Right lobe of liver (tissue), 4 donors: Measurements from ENCODE around the gene SPECC1L.

Experiments
- POLR2A ChIP-seq: fragments of 450-650 bp; IDR thresholded peaks from one replicate; pipeline ENCODE4 v1.6.1; 2017; ENCODE audit warnings: antibody characterized with exemption, mild to moderate bottlenecking
- TF ChIP-seq, protein P1 (sequence below), 4 donors: fragments of 200-600 bp in 3 of 4; fragments of 450-650 bp in 1 of 4; IDR thresholded peaks; one replicate each; pipeline versions ENCODE4 v1.5.1 to v1.8.0; 2016 to 2022; ENCODE audit warnings: antibody characterized with exemption in 4 of 4, mild to moderate bottlenecking in 2 of 4
- donor health status: DM: no; HTN: no; CAD: no.
- donor health status: DM: no; HTN: no; CAD: no.
- donor health status: DM: no; HTN: yes; CAD: no.

DNA sequence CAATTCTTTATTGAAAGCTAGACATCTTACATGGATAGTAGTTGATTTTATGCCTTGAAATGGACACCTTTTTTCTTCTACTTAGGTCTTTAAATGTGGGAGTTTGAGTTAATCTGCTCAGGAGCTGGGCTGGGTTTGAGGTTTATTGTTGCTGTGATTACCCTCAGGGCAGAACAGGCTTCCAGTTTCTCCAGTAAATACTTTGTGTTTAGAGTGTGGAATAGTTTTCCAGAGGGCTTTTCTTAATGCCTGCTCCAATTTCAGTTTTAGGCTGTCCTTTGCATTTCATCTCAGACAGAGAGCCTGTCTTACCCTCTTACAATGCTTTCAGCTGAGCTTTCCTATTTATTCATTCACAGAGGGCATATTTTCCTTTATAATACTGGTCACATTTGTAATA is 86.9 kb downstream of the SPECC1L start:
- TF ChIP-seq, protein P1, sequence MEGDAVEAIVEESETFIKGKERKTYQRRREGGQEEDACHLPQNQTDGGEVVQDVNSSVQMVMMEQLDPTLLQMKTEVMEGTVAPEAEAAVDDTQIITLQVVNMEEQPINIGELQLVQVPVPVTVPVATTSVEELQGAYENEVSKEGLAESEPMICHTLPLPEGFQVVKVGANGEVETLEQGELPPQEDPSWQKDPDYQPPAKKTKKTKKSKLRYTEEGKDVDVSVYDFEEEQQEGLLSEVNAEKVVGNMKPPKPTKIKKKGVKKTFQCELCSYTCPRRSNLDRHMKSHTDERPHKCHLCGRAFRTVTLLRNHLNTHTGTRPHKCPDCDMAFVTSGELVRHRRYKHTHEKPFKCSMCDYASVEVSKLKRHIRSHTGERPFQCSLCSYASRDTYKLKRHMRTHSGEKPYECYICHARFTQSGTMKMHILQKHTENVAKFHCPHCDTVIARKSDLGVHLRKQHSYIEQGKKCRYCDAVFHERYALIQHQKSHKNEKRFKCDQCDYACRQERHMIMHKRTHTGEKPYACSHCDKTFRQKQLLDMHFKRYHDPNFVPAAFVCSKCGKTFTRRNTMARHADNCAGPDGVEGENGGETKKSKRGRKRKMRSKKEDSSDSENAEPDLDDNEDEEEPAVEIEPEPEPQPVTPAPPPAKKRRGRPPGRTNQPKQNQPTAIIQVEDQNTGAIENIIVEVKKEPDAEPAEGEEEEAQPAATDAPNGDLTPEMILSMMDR (IDR thresholded peaks at IDR 0.05) = no peak
- no peak for TF ChIP-seq POLR2A
